ENCODE data around the gene LY6G6F.

The LY6G6F gene

DNA sequence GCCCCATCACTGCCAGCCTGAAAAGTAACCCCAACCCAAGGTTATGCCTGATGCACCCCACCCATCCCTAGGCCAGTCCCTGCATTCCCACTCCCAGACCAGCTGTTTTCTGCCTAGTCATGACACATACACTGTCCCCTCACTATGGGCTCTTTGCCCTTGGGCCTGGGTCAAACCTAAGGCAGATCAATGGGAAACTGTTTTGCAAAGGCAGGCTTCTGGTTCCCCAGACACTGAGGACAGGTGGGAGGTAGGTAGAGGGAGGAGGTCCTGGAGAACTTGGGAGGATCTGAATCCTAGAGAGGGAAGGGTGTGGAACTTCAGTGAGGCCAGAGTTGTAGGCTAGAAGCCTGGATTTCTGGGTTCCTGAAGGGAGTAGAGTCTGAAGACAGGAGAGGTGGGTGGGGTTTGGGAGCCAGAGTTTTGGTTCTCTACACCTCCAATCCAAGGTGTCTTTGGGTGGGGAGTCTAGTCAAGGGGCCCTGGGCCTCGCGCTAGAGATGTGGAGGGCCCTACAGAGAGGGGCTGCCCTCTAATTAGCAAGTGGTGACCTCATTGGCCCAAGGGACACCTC, 27.7 kb downstream of the LY6G6F start:
- intact Hi-C loops (cut with DNase I) = no loop called here
- no peak for DNase-seq

DNA sequence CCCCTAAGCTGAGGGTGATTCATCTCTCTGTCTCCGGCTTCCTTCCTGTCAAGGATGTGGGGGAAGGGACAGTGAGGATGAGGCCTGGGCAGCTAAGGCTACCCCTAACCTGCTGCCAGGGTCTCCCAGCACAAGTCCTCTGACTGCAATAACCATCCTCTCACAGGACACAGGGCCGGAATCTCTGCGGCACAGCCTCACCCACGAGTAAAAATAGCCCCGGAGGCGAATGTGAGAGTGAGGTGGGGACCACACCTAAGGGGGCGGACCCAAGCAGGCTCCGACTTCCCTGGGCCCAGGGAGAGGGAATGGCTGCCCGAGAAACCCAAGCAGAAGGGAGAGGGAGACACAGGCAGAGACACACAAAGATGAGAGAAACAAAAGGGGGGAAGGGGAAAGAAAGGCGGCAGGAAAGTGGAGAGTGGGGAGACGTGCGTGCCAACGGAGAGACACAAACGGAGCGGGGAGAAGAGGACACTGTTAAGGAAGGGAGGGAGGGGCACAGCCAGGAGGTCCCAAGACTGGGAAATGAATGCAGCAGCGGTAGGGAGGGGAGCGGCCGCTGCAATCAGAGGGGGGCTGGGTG, 28.2 kb downstream of the LY6G6F start:
- peak in 4 of 42 donors; percentile 27 to 56 (median 39) for DNase-seq
- intact Hi-C loops (cut with DNase I) = loop anchor here (5.0 kb wide), 1 partner anchor 62 kb away; the partner anchor contains the start of gene VARS1

DNA sequence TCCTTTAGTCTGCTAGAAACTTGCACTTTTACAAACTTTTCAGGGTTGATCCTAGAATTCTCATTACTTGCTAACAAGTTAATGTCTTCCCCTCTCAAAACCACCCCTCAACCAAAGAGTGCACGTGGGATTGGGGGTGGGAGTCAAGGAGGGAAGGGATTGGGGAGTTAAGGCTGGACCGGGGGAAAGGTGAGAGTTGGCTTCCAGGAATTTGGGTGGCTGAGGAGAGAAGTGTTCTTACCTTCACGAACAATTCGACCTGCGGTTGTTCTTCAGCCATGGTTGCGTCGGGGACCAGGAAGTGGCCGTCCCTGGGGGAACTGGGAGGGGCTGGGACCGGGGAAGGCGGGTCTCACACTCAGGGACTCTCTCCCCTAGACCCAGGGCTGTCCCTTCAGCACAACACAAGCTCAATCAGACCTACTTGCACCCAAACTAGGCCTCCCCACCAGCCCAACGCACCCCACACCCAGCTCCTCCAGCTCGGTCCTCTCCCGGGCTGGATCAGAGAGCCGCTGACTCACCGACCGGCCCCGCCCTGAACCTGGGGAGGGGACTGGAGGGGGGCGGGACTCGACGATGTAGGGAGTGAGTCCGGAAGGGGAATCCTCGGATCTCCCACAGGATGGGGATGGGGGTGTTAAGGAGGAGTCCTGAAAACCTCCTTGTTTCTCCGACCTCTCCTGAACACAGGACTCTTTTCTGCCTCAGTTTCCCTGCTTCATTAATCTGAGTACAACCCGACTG, 29.5 kb downstream of the LY6G6F start, which contains the start of gene CLIC1:
Gene CLIC1 (minus strand): TSS at position 510 of the 747 bp plus-strand sequence. CDS start 230 bp downstream, at position 280.
- intact Hi-C loops (cut with DNase I) = loop anchor here (5.0 kb wide), 1 partner anchor 61 kb away; the partner anchor contains the start of gene VARS1
- DNase-seq = peak in 20 of 42 donors; percentile 20 to 64 (median 40)

DNA sequence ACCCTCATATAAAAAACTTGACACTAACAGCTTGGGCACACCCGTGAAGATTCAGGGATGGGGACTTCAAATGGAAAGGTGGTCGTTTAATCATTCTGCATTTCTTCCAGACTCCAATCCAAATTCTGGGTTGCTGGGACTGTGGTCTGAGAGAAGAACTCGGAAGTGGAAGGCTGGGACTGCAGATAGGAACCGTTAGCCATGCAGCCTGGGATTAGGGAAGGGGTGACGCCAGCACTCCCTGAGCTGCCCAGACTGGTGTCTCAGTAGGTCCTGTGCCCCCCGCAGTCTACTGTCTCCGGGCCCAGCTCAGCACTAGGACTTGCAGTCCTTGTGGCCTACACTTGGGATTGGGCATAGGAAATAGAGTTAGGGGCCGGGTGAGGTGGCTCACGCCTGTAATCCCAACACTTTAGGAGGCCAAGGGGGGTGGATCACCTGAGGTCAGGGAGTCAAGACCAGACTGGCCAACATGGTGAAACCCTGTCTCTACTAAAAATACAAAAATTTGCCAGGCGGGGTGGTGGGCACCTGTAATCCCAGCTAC, 30.2 kb downstream of the LY6G6F start:
- intact Hi-C loops (cut with DNase I) = loop anchor here (5.0 kb wide), 1 partner anchor 60 kb away; the partner anchor contains the start of gene VARS1
- no peak for DNase-seq

DNA sequence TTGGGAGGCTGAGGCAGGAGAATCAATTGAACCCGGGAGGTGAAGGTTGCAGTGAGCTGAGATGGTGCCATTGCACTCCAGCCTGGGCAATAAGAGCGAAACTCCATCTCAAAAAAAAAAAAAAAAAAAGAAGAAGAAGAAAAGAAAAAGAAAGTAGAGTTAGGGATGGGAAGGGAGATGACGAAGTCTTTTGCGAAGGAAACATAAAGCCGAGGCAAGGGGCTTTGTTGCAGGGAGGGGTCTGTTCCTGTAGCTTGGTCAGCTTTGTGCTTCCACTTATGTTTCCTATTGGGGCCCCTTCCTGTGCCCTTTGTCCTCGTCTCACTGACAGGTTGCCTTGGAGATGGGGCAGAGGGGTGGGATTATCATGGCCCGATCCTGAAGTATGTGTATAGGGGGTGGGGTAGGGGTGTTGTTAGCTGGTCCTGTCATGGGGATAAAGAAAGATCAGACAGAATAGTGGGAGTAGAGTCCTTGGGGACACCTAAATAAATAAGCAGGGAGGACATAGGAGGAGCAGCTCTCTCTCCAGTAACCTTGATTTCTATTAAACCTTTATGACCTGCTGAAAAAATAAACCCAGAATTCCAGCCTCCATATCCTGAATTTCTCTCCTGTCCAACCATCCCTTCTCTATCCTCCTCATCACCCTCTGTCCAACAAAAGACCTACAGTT, 30.8 kb downstream of the LY6G6F start:
- no peak for DNase-seq
- intact Hi-C loops (cut with DNase I) = loop anchor here (5.0 kb wide), 1 partner anchor 60 kb away; the partner anchor contains the start of gene VARS1

DNA sequence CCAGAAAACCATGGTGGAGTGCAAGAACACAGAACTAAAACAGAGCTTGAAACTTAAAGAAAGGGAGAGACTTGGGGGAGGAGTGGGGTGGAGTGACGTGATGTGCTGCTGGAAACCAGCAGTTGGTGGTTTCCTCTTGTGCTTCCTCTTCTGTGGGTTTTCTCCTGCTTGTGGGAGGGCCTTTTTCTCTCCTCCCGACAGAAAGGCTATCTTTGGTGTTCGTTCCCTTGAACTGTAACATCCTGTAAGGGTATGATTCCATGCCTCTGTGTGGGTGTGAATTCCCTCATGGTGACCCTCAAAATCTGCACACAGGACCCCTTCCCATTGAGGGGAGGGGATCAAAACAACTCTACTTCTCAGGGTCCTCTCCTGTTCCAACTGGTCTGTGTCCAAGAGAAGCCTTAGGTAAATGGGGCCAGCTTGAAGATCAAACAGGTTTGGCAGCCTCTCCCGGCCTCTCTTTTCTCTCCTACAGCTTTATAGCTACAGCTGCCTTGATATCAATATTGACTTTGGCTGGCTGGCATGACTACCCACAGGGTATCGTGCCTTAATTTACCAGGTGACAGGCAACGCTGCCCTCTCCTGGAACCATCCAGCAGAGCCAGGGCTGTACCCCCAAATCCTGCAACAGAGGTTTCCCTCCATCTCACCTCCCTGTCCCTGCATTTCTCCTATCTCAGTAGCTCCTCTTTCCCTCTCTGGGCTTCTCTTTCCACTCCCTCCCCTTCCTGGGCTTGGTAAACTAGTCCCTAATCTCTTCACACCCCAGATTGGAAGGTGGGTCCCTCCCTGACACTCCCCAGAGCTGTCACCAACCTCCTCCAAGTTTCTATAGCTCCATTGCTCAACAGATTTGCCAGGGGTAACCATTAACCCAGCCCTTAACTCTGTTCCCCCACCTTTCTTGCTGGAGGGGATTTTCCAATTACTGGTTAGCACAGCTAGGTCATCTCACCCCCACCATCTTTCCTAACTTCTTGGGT, 31.6 kb downstream of the LY6G6F start:
- DNase-seq = peak in 16 of 42 donors; percentile 29 to 62 (median 38)
- intact Hi-C loops (cut with DNase I) = loop anchor here (5.0 kb wide), 1 partner anchor 59 kb away; the partner anchor contains the start of gene VARS1

DNA sequence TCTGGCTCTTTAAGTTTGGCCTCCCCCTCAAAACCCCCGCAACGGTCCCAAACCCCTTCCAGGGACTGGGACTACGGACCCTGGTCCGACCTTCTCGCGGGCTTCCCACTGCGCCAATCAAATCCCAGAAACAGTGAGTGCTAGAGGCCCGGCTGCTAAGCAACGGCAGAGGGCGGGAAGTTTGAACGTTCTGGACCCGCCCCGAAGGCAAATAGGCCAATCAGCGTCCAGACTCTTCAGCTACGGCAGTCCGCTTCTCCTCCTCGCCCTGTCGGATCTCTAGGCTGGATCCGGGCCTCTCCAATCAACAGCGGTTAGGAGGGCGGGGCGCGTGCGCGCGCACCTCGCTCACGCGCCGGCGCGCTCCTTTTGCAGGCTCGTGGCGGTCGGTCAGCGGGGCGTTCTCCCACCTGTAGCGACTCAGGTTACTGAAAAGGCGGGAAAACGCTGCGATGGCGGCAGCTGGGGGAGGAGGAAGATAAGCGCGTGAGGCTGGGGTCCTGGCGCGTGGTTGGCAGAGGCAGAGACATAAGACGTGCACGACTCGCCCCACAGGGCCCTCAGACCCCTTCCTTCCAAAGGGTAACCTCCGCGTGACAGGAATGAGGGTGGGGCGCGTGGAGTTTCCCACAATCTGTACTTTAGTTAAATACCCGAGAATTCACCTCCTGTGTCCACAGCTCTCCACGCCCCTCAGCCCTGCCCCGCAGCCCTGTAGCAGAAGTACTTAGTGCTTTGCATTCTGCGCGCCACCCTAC, 33.2 kb downstream of the LY6G6F start, which contains the start of gene MSH5:
Gene MSH5 (plus strand): TSS at position 367 of the 758 bp plus-strand sequence. CDS start 462 bp downstream, outside the sequence.
- intact Hi-C loops (cut with DNase I) = loop anchor here (5.0 kb wide), 1 partner anchor 57 kb away; the partner anchor contains the start of gene VARS1
- peak; percentile 95 to 99 (median 98) for DNase-seq

DNA sequence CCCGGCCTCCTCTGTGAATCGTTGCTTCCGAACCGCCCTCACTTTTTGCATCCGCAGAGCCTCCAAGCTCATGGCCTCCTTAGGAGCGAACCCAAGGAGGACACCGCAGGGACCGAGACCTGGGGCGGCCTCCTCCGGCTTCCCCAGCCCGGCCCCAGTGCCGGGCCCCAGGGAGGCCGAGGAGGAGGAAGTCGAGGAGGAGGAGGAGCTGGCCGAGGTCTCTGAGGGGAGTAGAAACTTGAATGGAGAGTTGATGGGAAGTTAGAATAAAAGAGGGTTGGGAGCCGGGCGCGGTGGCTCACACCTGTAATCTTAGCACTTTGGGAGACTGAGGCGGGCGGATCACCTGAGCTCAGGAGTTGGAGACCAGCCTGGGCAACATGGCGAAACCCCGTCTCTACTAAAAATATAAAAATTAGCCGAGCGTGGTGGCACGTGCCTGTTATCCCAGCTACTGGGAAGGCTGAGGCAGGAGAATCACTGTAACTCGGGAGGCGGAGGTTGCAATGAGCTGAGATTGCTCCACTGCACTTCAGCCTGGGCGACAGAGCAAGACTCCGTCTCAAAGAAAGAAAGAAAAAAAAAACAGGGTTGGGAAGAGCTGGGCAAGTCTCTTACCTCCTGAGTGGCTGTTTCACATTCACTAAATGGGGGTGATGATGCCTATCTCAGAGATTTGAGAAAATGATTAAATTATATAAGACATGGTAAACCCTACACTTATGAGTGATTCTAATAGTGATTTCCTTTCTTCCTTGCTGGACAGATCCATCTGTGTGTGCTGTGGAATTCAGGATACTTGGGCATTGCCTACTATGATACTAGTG, 33.9 kb downstream of the LY6G6F start:
- DNase-seq = peak in 4 of 42 donors; percentile 27 to 56 (median 40)
- intact Hi-C loops (cut with DNase I) = no loop called here

DNA sequence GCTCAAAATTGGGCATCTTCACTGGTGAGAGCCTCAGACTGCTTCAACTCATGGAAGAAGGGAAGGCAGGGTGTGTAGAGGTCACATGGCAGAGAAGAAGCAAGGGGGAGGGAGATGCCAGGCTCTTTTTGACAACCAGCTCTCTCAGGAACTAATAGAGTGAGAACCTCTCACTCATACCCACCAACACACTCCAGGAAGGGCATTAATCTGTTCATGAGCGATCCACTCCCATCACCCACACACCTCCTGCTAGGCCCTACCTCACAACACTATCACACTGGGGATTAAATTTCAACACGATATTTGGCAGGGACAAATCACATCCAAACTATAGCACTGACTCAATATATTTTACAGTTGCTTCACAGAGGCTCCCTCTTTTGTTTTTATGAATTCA, 35.1 kb downstream of the LY6G6F start:
- no peak for DNase-seq
- intact Hi-C loops (cut with DNase I) = no loop called here

DNA sequence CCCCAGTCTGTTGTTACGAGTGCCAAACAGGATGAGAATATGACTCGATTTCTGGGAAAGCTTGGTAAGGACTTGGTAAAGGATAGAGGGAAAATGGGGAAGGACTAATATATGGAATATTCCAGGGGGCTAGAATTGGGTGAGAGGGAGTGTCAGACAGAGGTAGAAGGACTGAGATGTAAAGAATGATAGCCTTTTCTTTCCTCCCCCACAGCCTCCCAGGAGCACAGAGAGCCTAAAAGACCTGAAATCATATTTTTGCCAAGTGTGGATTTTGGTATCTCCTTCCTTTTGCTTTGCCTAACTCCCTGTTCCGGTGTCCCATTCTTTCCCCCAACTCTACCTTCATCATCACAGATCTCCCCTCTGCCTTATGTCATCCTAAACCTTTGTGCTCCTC, 36.2 kb downstream of the LY6G6F start:
- no peak for DNase-seq
- intact Hi-C loops (cut with DNase I) = no loop called here

DNA sequence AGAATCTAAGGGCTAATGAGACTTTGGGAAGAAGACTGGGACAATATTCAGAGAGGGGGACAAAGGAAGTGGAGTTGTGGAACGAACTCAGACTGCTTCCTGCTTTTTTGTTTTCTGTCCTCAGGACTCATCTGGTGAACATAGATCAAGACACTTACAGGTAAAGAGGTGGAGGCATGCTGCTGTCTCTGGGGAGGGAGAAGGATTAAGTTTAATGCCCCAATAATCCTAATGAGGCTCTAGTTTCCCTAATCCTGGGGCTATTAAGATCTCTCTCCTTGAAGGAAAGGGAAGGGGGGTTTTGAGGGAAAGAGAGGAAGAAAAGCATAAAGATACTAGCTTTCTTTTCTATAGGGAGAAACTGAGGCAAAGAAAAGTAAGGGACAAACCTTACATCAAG, 37.8 kb downstream of the LY6G6F start:
- intact Hi-C loops (cut with DNase I) = no loop called here
- DNase-seq = no peak

DNA sequence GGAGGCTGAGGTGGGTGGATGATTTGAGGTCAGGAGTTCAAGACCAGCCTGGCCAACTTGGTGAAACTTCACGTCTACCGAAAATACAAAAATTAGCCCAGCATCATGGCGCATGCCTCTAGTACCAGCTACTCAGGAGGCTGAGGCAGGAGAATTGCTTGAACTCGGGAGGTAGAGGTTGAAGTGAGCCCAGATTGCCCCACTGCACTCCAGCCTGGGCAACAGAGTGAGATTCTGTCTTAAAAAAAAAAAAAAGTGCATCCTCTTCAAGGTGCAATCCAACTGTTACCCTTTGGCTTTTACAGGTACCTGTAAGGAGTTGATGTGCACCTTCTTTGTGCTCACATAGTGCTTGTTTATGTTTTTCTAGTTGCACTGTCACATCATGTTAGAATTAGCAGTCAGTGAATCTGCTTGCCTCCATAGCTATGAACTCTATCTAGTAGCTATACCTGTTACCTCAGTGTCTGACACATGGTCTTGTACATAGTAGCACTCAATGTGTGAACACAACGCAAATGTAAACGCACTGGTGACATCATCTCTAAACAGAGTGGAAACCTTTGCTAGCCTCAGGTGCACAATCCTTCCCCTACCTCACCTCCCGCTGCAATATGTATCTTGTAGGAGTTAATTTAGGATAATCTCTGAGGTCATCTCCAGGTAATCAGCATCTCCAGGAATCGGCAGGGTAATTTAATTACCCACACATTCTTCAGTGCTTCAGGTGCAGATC, 42.8 kb downstream of the LY6G6F start:
- intact Hi-C loops (cut with DNase I) = no loop called here
- no peak for DNase-seq

DNA sequence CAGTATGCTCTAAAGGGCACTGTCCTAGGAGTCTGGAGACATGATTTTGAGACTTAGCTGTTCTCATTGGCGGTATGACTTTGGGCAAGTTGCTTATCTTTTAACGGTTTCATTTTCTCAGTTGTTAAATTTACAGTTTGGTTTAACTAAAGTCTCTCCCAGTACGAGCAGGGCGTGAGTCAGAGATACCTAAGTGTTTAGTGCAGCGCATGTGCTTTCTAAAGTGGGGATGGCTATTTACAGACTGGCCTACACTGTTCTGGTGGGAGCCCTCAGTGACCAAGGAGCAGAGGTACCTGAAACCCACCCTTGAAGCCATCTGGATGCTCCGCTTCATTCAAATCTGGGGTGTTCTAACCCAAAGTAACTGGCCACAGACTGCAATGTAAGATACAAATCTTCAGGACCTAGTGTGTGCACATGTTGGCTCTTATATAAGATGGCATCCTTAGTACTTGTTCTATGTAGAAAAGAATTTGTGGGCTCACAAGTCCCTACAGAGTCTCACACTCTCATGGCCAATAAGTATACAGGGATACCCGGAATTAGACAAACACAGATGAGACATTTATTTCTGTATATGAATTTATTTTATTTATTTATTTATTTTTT, 43.9 kb downstream of the LY6G6F start:
- DNase-seq = no peak
- intact Hi-C loops (cut with DNase I) = no loop called here

DNA sequence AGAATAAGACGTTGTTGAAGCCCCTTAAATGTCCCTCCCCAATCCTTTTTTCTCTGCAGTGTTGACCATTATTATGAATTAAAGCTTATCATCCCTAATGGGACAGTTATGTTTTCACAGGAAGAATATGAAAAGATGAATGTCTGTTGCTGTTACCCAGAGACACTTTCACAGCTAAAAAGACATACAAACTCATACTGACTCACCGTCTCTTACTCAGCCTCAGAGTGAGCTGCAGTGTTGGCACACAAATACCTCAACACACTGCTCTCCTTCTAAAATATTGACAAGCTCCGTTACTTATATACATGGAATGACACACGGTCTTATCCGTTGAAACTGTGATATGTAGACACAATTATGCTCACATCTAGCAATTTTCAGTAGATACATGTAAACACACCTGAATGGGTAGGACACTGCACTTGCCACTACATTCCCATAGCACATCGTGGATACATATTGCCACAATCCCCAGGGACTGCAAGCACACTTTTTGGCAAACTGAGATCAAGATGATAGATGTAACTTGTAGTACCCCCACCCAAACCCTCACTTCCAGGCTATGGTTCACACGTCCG, 46.2 kb downstream of the LY6G6F start:
- intact Hi-C loops (cut with DNase I) = no loop called here
- DNase-seq = no peak

DNA sequence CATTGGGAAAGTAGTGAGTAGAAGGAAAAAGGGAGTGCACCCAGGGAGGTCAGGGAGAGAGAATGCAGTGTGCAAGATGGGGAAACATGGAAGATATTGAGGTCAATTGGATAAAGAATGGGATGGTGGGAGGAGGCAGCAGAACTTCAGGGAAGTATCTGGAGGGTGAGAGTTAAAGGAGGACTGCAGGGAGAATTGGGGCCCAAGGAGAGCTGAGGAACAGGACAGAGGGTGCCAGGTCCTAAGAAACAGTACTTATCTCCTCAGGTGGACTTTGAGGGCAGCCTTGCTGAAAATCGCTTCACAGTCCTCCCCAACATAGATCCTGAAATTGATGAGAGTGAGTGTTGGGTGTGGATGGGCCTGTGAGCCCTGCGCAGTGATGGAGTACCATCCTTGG, 51.6 kb downstream of the LY6G6F start:
- intact Hi-C loops (cut with DNase I) = no loop called here
- no peak for DNase-seq

Measured in head of caudate nucleus (tissue), 42 donors.